ENCODE data around the gene PKMYT1. TPM values are rescaled to one million over a fixed set of nuclear protein-coding genes. Genes with fewer than 3 reads are reported as not detected.

PKMYT1 gene
- polyA plus RNA-seq, 2 of the 4 experiments (the other 2 are of a cell fraction), result 10.5 to 50.5 TPM

- ChIA-PET CTCF (interaction anchor here (0.6 to 8.1 kb wide), 10 partner anchors 10 to 228 kb away, joined by 3 to 97 read pairs (median 4); partner anchors contain the start of genes PAQR4 and PKMYT1), POLR2A (no interaction called here)
- no peak for FAIRE-seq
- Histone ChIP-seq H3K27ac (no peak overlapping the region), H3K4me2 (no peak overlapping the region), H3K4me1 (peaks cover 20% of the 10 kb centered on the region), H3K9me3 (no peaks in the 10 kb centered on the region), H3K4me3 (no peak overlapping the region)
- DNase-seq (ENCODE audit: low read depth in 1 of 2, low spot score in 1 of 2), result no peak
- no peak for ATAC-seq
- 31% methylated on average over 10 of the region's 10 CpGs for WGBS (ENCODE audit: missing lambda C conversion rate)
- TF ChIP-seq ZC3H11A (IDR thresholded peaks at IDR 0.05), result no peak
- no peak for TF ChIP-seq BHLHE40 (IDR thresholded peaks at IDR 0.05; ENCODE audit: low read depth, low read length)
- no peak for TF ChIP-seq MAFK (IDR thresholded peaks at IDR 0.05; ENCODE audit: partially characterized antibody)
- no peak for TF ChIP-seq JUNB (IDR thresholded peaks at IDR 0.05)
- TF ChIP-seq, protein P1, sequence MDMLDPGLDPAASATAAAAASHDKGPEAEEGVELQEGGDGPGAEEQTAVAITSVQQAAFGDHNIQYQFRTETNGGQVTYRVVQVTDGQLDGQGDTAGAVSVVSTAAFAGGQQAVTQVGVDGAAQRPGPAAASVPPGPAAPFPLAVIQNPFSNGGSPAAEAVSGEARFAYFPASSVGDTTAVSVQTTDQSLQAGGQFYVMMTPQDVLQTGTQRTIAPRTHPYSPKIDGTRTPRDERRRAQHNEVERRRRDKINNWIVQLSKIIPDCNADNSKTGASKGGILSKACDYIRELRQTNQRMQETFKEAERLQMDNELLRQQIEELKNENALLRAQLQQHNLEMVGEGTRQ (IDR thresholded peaks at IDR 0.05), result no peak
- no peak for TF ChIP-seq SMC3 (IDR thresholded peaks at IDR 0.05)
Observed at GRCh38 chr16:2959206-2959605, 21.0 kb downstream of the PKMYT1 start.

- no peak for TF ChIP-seq EHF (CRISPR knock-in tag; IDR thresholded peaks at IDR 0.05)
- no peak for TF ChIP-seq ZNF302 (CRISPR knock-in tag; IDR thresholded peaks at IDR 0.05)
- TF ChIP-seq JUNB (IDR thresholded peaks at IDR 0.05), result no peak
- TF ChIP-seq POLR2A (IDR thresholded peaks at IDR 0.05; ENCODE audit: low read length), result no peak
- TF ChIP-seq ZC3H11A (IDR thresholded peaks at IDR 0.05), result no peak
- no peak for TF ChIP-seq HEYL (CRISPR knock-in tag; IDR thresholded peaks at IDR 0.05)
- TF ChIP-seq RCOR1 (IDR thresholded peaks at IDR 0.05; ENCODE audit: low read depth, low read length), result no peak
- no peak for TF ChIP-seq JUN (IDR thresholded peaks at IDR 0.05)
- no peak for TF ChIP-seq CHD2 (IDR thresholded peaks at IDR 0.05; ENCODE audit: low read length, partially characterized antibody)
- TF ChIP-seq ATOH8 (CRISPR knock-in tag; IDR thresholded peaks at IDR 0.05; ENCODE audit: low read depth), result no peak
- TF ChIP-seq PHF8 (IDR thresholded peaks at IDR 0.05; ENCODE audit: borderline replicate concordance, low read depth), result no peak
- no peak for TF ChIP-seq NPAS2 (CRISPR knock-in tag; IDR thresholded peaks at IDR 0.05; ENCODE audit: borderline replicate concordance)
- TF ChIP-seq CHD4 (IDR thresholded peaks at IDR 0.05; ENCODE audit: borderline replicate concordance), result no peak
- no peak for TF ChIP-seq CBX8 (IDR thresholded peaks at IDR 0.05)
- TF ChIP-seq HOXB13 (CRISPR knock-in tag; IDR thresholded peaks at IDR 0.05; ENCODE audit: low read depth), result no peak
- TF ChIP-seq TP53 (CRISPR knock-in tag; IDR thresholded peaks at IDR 0.05), result no peak
- no peak for TF ChIP-seq NFE2L2 (conservative IDR thresholded peaks at IDR 0.05; ENCODE audit: low read length)
- TF ChIP-seq, protein P2, sequence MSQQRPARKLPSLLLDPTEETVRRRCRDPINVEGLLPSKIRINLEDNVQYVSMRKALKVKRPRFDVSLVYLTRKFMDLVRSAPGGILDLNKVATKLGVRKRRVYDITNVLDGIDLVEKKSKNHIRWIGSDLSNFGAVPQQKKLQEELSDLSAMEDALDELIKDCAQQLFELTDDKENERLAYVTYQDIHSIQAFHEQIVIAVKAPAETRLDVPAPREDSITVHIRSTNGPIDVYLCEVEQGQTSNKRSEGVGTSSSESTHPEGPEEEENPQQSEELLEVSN (IDR thresholded peaks at IDR 0.05; ENCODE audit: borderline replicate concordance, low read depth), result no peak
- no peak for TF ChIP-seq RFX5 (IDR thresholded peaks at IDR 0.05)
- no peak for TF ChIP-seq KDM1A (IDR thresholded peaks at IDR 0.05; ENCODE audit: low read depth)
- Histone ChIP-seq H3K27ac (no peak overlapping the region), H3K4me3 (no peak overlapping the region), H3K4me1 (peaks cover 11% of the 10 kb centered on the region), H3K4me2 (no peak overlapping the region), H3K9me3 (no peaks in the 10 kb centered on the region)
- CTCF ChIA-PET, result interaction anchor here (0.8 to 1.4 kb wide), 7 partner anchors 10 to 42 kb away, joined by 3 to 8 read pairs (median 3); partner anchors contain the start of gene PAQR4
- DNase-seq (ENCODE audit: low read depth in 1 of 2, low spot score in 1 of 2) (no peak), ATAC-seq (no peak), FAIRE-seq (no peak)
- 73% methylated on average over 11 of the region's 11 CpGs for WGBS (ENCODE audit: missing lambda C conversion rate)
- POLR2A ChIA-PET, result no interaction called here
Observed at GRCh38 chr16:2956579-2956956, 23.7 kb downstream of the PKMYT1 start.

Data from A549 (cell line).